Activated T-cell treated with anti-CD3 and anti-CD28 coated beads, Interleukin-2, amount 50 U/mL, for 24 hours (primary cell): ENCODE results near the gene ZIC2.

Experiments
- DNase-seq: peaks from one replicate; pipeline ENCODE4 v3.0.0-alpha.2; 2020
- H3K27ac Mint-ChIP-seq: 2 replicates; pipeline ENCODE4 v1.8.0; 2020; ENCODE audit warnings: mild to moderate bottlenecking, mixed read lengths
- H3K27me3 Mint-ChIP-seq: 2 replicates; pipeline ENCODE4 v1.8.0; 2020; ENCODE audit warnings: mixed read lengths
- H3K36me3 Mint-ChIP-seq: 2 replicates; pipeline ENCODE4 v1.8.0; 2020; ENCODE audit warnings: low read depth, mixed read lengths
- H3K4me1 Mint-ChIP-seq: 2 replicates; pipeline ENCODE4 v1.8.0; 2020; ENCODE audit warnings: low read depth, mixed read lengths
- H3K4me3 Mint-ChIP-seq: 2 replicates; pipeline ENCODE4 v1.8.0; 2020; ENCODE audit warnings: mild to moderate bottlenecking, moderate library complexity, mixed read lengths
- H3K9me3 Mint-ChIP-seq: 2 replicates; pipeline ENCODE4 v1.8.0; 2020; ENCODE audit warnings: mixed read lengths

ZIC2 gene

DNA sequence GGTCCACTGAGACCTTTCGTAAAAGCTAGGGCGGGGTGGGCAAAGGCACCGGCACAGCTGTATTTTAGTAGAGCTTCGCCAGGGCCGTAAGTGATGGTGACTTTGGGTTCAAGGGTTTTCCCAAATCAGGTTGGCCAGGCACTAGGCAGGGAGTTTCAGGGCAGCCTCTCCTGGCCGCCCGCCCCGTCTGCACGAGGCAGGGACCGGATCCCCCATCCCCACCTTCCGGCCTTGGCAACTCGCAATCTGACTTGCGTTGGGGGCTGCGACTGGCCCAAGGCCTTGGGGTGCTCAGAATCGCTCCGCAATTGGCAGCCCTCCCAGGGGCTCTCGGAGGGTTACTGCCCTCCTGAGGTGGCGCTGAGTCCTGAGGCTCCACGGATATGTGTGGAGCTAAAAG, 6.0 kb upstream of the ZIC2 start:
- peaks cover 15% of the 10 kb centered on the region for H3K9me3 Mint-ChIP-seq
- peaks cover 14% of the 10 kb centered on the region for H3K4me1 Mint-ChIP-seq
- H3K27me3 Mint-ChIP-seq, result peaks cover 83% of the 10 kb centered on the region
- no peak overlapping the region for H3K27ac Mint-ChIP-seq
- no peak overlapping the region for H3K4me3 Mint-ChIP-seq
- no peaks in the 10 kb centered on the region for H3K36me3 Mint-ChIP-seq
- no peak for DNase-seq

- Mint-ChIP-seq H3K4me3 (no peak overlapping the region), H3K4me1 (peaks cover 13% of the 10 kb centered on the region), H3K36me3 (no peaks in the 10 kb centered on the region), H3K27ac (no peak overlapping the region), H3K9me3 (peaks cover 15% of the 10 kb centered on the region), H3K27me3 (peaks cover 81% of the 10 kb centered on the region)
- DNase-seq, result no peak
Observed at GRCh38 chr13:99976575-99976974, 5.0 kb upstream of the ZIC2 start.

DNA sequence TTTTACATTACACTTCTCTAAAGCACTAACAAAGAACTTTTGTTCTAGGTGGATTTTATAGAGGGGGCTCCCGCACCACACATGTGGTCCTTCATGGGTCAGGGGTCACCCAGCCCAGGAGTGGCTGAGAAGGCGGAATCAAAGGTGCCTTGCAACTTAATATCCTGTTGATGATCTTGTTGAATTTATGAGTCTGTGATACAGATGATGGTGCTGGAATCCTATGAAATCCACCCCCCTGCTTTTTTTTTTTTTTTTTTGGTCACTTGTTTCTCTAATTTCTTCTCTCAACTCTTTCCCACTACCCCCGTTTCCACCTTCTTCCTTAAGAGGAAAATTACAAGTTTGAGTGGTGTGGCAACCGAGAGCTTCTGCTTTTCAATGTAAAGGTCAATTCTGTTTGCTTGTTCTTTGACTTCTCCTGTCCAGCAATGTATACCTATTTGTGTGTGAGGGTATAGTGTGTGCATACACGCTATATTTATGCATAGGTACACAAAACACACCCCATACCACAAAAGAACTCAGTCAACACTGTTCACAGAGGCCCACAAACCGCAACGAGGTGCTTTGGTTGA, 4.2 kb upstream of the ZIC2 start:
- Mint-ChIP-seq H3K4me3 (no peak overlapping the region), H3K27ac (no peak overlapping the region), H3K4me1 (peaks cover 9% of the 10 kb centered on the region), H3K27me3 (peaks cover 73% of the 10 kb centered on the region), H3K36me3 (no peaks in the 10 kb centered on the region), H3K9me3 (peaks cover 15% of the 10 kb centered on the region)
- DNase-seq, result no peak

DNA sequence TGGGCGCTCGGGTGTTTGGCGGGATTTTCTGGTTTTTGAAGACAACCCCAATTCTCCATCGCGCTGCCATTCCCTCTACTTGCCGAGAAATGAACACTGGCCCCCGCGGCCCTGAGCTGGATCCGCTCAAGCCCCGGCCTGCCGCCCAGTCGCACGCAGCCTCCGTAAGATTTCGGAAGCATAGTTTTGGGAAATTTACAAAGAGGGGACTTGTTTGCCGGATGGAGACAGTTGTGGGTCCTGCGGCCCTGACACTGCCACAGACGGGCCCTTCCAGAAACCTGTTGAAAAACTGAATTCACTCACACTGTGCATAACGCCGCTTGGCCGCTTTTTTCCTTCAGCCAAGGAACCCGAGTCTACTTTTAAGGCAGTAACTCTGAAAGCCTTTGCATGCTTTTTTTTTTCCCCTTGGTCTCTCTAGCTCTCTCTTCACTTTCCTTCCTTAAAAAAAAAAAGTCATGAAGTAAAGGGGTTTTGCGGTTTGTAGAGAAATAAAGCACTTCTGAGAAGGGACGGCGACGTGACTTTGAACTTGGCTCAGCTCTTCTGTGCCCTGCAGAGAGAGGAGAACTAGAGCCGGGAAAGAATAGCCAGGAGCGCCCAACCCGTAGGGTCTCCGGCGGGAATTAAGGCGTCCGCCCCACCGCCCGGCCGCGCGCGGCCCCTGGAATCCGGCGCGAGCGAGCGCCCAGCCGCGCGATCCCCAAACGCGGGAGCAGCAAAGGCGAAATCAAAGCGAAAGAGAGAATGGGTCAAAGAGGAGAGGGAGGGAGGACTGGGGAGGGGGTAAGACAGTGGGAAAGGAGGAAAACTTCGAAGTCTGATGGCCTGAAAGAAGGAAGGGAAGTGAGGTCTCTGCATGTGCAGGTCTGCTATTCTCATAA, 3.4 kb upstream of the ZIC2 start:
- peaks cover 73% of the 10 kb centered on the region for H3K27me3 Mint-ChIP-seq
- H3K4me3 Mint-ChIP-seq, result no peak overlapping the region
- no peak overlapping the region for H3K27ac Mint-ChIP-seq
- H3K4me1 Mint-ChIP-seq, result peaks cover 14% of the 10 kb centered on the region
- no peak for DNase-seq
- no peaks in the 10 kb centered on the region for H3K36me3 Mint-ChIP-seq
- H3K9me3 Mint-ChIP-seq, result peaks cover 13% of the 10 kb centered on the region

DNA sequence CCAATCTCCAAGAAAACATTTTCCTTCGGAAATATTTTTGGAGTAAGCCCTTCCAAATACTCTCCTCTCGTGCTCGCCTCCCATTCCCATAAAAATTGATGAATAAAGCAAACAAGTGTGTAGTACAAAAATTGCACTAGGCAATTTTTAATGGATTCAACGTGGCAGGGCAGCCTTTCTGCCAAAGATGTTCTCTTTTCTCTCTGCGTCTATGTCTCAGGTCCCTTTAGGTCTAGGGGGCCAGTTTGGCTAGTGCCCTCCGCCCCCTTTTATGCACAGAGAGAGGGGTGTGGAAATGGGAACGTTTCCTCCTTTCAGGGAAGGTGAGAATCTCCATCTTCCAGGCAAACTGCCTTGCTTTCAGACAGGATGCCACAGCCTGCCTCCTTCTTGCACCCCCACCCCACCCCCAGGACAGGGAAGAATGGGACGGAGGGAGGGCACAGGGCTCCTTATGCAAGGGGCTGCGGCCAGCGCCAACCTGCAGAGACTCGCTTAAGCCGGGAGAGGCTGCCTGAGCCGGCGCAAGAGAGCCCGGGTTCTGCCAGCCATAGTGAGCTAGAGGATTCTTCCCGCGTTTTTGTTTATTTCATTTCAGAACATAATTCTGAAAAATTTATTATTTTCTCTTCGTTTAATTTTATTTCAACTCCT, 2.7 kb upstream of the ZIC2 start:
- Mint-ChIP-seq H3K4me1 (peaks cover 22% of the 10 kb centered on the region), H3K27ac (no peak overlapping the region), H3K36me3 (no peaks in the 10 kb centered on the region), H3K4me3 (peak overlapping the region; percentile 10), H3K9me3 (peaks cover 6% of the 10 kb centered on the region), H3K27me3 (peaks cover 73% of the 10 kb centered on the region)
- DNase-seq, result peak; percentile 41

DNA sequence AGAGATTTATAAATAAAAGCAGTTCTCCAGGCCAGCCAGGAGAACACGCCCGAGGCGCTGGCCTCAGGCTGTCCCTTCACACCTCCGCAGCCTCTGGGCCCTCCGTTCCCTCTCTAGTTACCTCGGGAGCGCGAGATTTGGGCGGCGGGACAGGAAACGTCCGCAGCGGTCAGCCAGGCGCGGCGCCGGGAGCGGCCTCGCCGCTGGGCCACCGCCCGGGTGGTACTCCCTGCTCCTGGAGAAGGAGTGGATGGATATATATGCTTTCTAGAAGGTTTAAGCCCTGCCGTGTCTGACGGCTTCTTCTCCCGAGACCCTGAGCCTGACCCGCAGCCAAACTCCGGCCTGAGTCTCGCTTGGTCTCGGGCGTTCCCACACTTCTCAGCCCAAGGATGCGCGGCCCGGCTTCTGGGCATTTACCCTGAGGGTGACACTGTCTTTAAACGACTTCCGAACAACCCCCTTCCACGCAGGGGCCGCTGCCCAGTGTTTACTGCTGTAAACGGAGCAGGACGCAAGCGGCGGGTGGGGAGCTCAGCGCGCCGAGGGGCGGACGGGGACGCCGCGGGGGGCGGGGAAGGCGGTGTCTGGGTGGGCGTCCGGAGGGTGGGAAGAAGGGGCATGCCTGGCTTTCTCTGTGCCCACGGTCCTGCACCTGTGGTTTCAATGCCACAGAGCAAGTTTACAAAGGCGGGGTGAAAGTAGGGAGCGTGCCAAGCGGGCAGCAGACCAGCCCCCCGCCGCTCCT, 2.0 kb upstream of the ZIC2 start:
- peaks cover 73% of the 10 kb centered on the region for H3K27me3 Mint-ChIP-seq
- peak; percentile 45 for DNase-seq
- H3K27ac Mint-ChIP-seq, result no peak overlapping the region
- H3K4me3 Mint-ChIP-seq, result peak overlapping the region; percentile 10
- no peaks in the 10 kb centered on the region for H3K36me3 Mint-ChIP-seq
- H3K9me3 Mint-ChIP-seq, result no peaks in the 10 kb centered on the region
- peaks cover 28% of the 10 kb centered on the region for H3K4me1 Mint-ChIP-seq

GRCh38 chr13:99980201-99980823, 1.3 kb upstream of the ZIC2 start:
- peak; percentile 74 for DNase-seq
- no peaks in the 10 kb centered on the region for H3K36me3 Mint-ChIP-seq
- no peak overlapping the region for H3K27ac Mint-ChIP-seq
- peaks cover 29% of the 10 kb centered on the region for H3K4me1 Mint-ChIP-seq
- H3K27me3 Mint-ChIP-seq, result peaks cover 70% of the 10 kb centered on the region
- no peak overlapping the region for H3K4me3 Mint-ChIP-seq
- H3K9me3 Mint-ChIP-seq, result no peaks in the 10 kb centered on the region

DNA sequence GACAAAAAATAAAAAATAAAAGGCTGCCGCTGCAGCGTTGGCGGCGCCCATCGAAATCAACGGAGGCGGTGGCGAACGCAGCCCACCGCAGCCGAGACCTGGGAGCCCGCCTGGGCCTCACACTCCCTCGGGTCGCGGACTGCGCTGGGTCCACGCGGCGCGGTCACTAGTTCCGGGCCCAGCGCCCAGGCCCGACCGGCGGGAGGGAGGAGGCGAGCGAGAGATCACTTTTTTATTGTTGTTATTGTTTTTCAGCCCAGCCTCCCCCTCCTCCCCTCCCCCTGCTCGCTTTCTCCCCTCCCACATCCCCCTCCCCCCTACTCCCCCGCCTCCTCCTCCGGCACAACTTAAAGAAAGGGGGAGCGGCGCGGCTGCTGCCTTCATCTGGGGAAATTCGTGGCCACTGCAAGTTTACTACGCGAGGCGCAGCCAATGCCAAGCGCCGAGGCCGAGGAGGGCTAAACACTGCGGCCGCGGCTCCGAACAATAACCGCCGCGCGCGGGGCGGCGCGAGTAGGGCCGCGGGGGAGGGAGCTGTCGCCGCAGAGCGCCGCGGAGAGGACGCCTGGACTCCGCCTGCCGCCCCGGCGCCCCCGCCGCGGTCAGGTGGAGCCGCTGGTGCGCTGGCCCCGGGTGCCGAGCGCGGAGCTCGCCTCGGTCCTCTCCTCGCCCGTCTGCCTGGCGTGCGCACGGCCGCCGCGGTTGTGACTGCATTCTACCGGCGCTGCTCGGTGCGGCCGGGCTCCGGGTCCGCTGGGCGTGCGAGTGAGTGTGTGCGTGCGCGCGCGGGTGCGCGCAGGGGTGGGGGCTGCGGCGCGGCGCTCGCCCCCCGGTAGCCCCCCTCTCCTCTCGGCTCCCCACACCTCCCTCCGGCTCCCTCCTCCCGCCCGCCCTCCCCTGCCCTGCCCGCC, 505 bp upstream of the ZIC2 start:
- peaks cover 68% of the 10 kb centered on the region for H3K27me3 Mint-ChIP-seq
- DNase-seq, result peak; percentile 56
- no peak overlapping the region for H3K27ac Mint-ChIP-seq
- no peaks in the 10 kb centered on the region for H3K9me3 Mint-ChIP-seq
- H3K4me1 Mint-ChIP-seq, result peaks cover 33% of the 10 kb centered on the region
- no peaks in the 10 kb centered on the region for H3K36me3 Mint-ChIP-seq
- H3K4me3 Mint-ChIP-seq, result peak overlapping the region; percentile 54

GRCh38 chr13:99982036-99982730, 599 bp downstream of the ZIC2 start:
- Mint-ChIP-seq H3K36me3 (no peaks in the 10 kb centered on the region), H3K9me3 (no peaks in the 10 kb centered on the region), H3K27ac (peak overlapping the region; percentile 86), H3K27me3 (peaks cover 68% of the 10 kb centered on the region), H3K4me3 (peak overlapping the region; percentile 25), H3K4me1 (peaks cover 33% of the 10 kb centered on the region)
- DNase-seq, result peak; percentile 60

GRCh38 chr13:99982731-99983498, 1.3 kb downstream of the ZIC2 start:
- peak overlapping the region; percentile 86 for H3K27ac Mint-ChIP-seq
- H3K27me3 Mint-ChIP-seq, result peaks cover 68% of the 10 kb centered on the region
- DNase-seq, result peak; percentile 51
- H3K36me3 Mint-ChIP-seq, result no peaks in the 10 kb centered on the region
- no peaks in the 10 kb centered on the region for H3K9me3 Mint-ChIP-seq
- H3K4me1 Mint-ChIP-seq, result peaks cover 33% of the 10 kb centered on the region
- H3K4me3 Mint-ChIP-seq, result peak overlapping the region; percentile 41

DNA sequence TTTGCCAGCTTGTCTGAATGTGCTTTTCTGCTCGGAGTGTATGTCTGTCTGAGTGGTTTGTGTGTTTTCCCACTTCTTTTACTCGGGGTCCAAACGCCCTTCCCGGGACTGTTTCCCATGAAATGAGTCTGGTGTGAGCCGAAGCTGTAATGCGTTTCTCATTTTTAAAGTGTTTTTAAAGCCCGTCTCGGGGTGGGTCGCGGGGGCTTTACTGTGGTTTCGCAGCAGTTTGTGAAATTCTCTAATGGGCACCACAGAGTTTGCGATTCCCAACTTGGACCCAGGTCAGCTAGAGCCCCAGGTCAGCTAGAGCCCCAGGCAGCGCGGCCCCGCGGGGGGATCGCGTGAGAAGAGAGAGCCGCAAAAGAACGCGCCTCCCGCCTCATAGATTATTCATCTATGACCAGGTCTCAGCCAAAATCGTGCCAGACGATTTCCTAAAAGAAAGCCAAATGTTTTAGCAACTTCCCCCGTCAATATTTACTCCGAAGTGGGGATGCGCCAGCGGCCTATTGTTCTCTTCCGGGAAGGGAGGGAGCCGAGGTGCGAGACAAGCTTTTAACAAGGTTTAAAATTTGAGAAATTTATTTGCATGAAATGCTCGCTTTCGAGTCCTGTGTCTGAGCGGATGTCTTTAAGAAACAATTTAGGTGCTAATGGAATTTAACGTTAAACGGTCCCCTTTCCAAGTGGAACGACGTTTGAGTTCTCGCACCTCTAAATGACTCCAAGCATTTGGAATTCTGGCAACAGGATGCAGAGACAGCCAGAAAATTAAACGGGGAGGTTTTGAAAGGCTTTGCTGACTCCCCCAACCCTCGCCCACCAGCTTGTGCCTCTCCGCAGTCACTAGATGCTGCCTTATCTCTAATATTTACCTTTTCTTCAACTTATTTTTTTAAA, 2.2 kb downstream of the ZIC2 start:
- Mint-ChIP-seq H3K27me3 (peaks cover 68% of the 10 kb centered on the region), H3K36me3 (no peaks in the 10 kb centered on the region), H3K4me3 (peak overlapping the region; percentile 41), H3K4me1 (peaks cover 29% of the 10 kb centered on the region), H3K9me3 (no peaks in the 10 kb centered on the region), H3K27ac (peak overlapping the region; percentile 86)
- no peak for DNase-seq
